ENCODE data around the gene LRRC42.

Gene LRRC42

GRCh38 chr1:53946252-53947171 is at the start of gene LRRC42:
TSS of gene LRRC42 (plus strand) at chr1:53946350. CDS start at chr1:53952000, 5,650 bp downstream.
- no peak for FAIRE-seq

- peak; percentile 58 for FAIRE-seq
These were observed 49.4 kb upstream of the LRRC42 start for GRCh38 chr1:53896635-53897229.

- no peak for FAIRE-seq
These were observed 46.9 kb upstream of the LRRC42 start for GRCh38 chr1:53899206-53899628.

- no peak for FAIRE-seq
These were observed 46.4 kb upstream of the LRRC42 start for GRCh38 chr1:53899708-53900107.

DNA sequence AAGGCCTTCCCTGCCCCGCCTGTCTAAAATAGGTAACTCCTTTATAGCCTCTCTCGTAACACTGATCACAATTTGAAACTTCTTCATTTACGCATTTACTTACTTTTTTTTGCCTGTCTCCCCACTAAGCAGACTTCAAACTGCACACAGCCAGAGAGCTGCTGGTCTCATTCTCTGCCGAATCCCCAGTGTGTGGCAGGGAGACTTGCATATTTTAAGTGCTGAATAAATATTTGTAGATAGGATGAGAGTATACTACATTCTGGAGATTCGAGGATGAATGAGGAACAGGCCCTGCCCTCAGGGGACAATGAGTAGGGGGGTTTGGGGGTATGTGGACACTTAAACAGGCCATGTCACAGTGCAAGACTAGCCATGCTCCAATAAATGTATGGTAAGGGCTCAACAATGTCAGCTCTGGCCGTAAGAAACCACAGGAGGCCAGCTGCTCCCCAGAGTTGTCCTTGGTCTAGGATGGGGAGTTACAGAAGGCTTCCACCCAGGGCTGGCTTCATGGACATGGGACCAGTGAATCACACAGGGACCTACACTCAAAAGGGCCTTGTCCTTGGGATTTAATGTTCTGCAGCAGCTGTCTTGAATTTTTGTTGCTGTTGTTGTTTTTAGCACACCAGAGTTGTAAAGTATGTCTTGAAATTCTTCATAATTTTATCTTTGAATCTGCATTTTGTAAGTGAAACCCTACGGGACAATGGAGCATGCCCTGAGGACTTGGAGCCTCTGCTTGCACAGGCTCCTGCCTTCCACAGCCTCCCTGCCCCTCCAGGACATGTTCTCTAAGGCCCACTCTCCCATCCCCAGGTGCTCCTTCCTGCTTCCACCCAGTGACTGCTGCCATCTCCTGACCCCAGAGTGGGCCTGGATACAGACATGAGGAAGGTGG is 43.7 kb upstream of the LRRC42 start:
- FAIRE-seq, result no peak

DNA sequence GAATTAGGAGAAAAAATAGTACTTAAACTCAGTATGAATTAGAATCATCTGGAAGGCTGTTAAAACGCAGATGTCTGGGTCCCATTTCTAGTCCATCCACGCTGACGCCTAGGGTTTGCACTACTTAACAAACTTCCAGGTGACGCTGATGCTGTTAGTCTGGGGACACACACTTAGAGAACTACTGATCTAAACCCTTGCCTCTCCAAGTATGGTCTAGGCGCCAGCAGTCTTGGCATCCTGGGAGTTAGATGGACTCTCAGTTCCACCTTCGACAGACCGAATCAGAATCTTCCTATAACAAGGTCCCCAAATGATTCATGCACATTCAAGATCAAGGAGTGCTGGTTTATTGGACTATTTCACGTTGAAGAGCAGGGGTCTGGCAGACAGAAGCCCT is 40.6 kb upstream of the LRRC42 start:
- no peak for FAIRE-seq

DNA sequence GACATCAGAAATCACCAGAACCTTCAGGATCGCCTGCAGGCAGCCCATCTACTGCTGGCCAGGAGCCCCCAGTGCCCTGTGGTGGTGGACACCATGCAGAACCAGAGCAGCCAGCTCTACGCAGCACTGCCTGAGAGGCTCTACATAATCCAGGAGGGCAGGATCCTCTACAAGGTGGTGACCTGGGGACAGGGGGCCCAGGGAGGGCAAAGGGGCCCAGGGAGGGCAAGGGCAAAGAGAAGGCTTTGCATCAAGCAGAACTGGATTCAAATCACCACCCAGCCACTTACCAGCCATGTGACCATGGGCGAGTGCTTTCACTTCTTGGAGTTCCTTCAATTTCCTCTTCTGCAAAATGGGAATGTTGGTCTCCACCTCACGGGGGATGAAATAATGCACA is 40.0 kb upstream of the LRRC42 start:
- no peak for FAIRE-seq

DNA sequence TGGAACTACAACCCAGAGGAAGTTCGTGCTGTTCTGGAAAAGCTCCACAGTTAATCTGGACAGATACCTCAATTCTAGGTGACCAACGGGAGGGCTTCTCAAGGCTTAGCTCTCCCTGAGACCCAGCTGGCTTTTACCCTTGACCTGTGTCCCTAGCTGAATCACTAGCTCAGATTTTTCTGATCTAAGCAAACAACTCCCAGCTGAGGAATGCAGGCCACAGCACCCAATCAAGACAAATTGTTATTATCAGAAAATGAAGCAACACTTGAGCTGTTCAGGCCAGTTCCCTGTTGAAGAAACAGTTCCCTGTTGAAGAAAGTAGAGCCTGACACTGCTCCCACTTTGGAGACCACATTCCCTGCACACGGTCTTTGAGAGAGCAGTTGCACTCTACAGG is 36.2 kb upstream of the LRRC42 start:
- no peak for FAIRE-seq

DNA sequence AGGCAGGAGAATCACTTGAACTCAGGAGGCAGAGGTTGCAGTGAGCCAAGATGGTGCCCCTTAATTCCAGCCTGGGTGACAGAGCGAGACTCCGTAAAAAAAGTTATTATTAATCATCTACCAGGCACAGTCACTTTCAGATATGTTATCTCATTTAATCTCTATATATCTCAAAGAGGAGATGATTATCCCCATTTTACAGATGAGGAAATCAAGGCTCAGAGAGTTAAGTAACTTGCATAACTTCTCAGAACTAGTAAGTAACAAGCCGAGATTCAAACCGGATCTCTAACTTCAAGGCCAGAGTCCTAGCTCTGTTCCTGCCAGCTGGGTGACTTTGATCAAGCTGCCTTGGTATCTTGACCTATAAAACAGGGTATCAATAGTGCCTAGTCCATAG is 34.7 kb upstream of the LRRC42 start:
- FAIRE-seq, result no peak

DNA sequence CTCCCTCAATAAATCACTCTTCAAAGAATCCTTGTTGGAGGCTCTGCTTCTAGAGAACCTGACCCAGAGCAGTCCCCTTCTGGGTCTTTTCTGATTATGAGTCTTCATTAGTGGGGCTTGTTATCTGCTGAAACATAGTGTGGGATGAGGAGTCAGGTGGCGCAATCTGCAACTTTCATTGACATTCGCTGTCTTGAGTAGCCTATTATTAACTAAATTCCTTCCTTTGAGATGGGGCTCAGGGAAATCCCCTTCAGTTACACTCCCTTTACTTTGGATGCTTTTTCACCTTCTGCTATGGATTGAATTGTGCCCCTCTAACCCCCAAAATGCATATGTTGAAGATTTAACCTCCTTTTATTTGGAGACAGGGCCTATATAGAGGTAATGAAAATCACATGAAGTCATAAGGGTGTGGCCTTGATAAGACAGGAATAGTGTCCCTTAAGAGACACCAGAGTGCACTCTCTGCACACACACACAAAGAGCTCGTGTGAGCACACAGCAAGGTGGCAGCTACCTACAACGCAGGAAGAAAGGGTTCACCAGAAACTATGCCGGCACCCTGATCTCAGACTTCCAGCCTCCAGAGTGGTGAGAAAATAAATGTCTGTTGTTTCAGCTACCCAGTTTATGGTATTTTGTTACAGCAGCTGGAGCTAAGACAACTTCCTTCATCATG is 32.7 kb upstream of the LRRC42 start:
- FAIRE-seq, result no peak

- no peak for FAIRE-seq
These were observed 27.8 kb upstream of the LRRC42 start for GRCh38 chr1:53918343-53918742.

DNA sequence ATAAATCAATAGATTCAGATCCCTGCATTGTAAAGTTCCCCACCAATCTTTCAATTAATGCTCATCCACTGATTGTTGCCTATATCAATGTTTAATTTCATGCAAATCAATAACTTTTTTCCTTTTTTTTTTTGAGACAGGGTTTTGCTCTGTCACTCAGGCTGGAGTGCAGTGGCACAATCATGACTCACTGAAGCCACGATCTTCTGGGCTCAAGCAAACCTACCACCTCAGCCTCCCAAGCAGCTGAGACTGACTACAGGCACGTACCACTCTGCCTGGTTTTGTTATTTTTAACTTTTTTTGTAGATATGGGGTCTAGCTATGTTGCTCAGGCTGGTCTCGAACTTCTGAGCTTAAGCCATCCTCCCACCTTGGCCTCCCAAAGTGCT is 26.5 kb upstream of the LRRC42 start:
- FAIRE-seq, result no peak

GRCh38 chr1:53927376-53927881 is 18.7 kb upstream of the LRRC42 start:
- FAIRE-seq, result no peak

GRCh38 chr1:53929246-53929960 is 16.7 kb upstream of the LRRC42 start:
- no peak for FAIRE-seq

- no peak for FAIRE-seq
These were observed 15.2 kb upstream of the LRRC42 start for GRCh38 chr1:53930932-53931331.

GRCh38 chr1:53931523-53931922 is 14.6 kb upstream of the LRRC42 start:
- FAIRE-seq, result no peak

GRCh38 chr1:53934170-53934765 is 11.9 kb upstream of the LRRC42 start:
- no peak for FAIRE-seq

DNA sequence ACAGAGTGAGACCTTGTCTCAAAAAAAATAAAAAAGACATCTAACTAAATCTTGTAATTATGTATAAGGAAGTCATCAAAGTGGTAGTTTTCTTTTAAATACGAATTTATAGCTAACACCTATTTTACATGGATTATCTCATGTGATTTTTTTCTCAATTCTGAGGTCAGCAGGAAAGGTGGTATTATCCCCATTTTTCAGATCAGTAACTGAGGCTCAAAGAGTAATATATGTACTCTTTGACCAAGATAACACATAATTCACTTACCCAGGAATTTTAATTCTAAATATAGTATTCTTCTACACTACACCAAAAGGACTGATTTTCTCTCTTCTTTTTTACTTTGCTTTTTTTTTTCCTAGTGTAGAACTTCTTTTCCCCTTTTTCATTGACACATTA is 9.7 kb upstream of the LRRC42 start:
- FAIRE-seq, result no peak

- no peak for FAIRE-seq
These were observed 7.9 kb upstream of the LRRC42 start for GRCh38 chr1:53938136-53938830.

GRCh38 chr1:53942127-53942957 is 3.8 kb upstream of the LRRC42 start:
- no peak for FAIRE-seq
